H9 (cell line): ENCODE data around the gene SOX12. TPM values are rescaled to one million over a fixed set of nuclear protein-coding genes. Genes with fewer than 3 reads are reported as not detected.

ENCODE experiments used
- DNase-seq: peaks from one replicate; pipeline ENCODE4 v3.0.0-alpha.2; 2017
- H2AFZ ChIP-seq: one replicate; pipeline ENCODE4 v1.6.1; 2013; ENCODE audit warnings: mild to moderate bottlenecking, low read length, control low read depth, moderate library complexity
- H2AK5ac ChIP-seq: 2 replicates; pipeline ENCODE4 v1.6.1; 2013; ENCODE audit warnings: low read length, control low read depth, mixed read lengths; ENCODE audit not compliant: insufficient read length
- H2BK120ac ChIP-seq: one replicate; pipeline ENCODE4 v1.6.1; 2013; ENCODE audit warnings: low read depth, mild to moderate bottlenecking, low read length, control low read depth, inconsistent platforms; ENCODE audit not compliant: poor library complexity, severe bottlenecking
- H2BK12ac ChIP-seq: 2 replicates; pipeline ENCODE4 v1.6.1; 2013; ENCODE audit warnings: low read length, control low read depth, mixed read lengths, low read depth; ENCODE audit not compliant: insufficient read length
- H2BK15ac ChIP-seq: 2 replicates; pipeline ENCODE4 v1.6.1; 2013; ENCODE audit warnings: low read depth, low read length, control low read depth
- H2BK20ac ChIP-seq: one replicate; pipeline ENCODE4 v1.6.1; 2013; ENCODE audit warnings: low read depth, mild to moderate bottlenecking, low read length, control low read depth, inconsistent platforms; ENCODE audit not compliant: poor library complexity, severe bottlenecking
- H2BK5ac ChIP-seq: 2 replicates; pipeline ENCODE4 v1.6.1; 2013; ENCODE audit warnings: low read length, control low read depth, mixed read lengths; ENCODE audit not compliant: insufficient read length
- H3K14ac ChIP-seq: 2 replicates; pipeline ENCODE4 v1.6.1; 2013; ENCODE audit warnings: low read length, control low read depth; ENCODE audit not compliant: insufficient read depth
- H3K18ac ChIP-seq: 2 replicates; pipeline ENCODE4 v1.6.1; 2013; ENCODE audit warnings: low read depth, mild to moderate bottlenecking, mixed read lengths, low read length, control low read depth; ENCODE audit not compliant: insufficient read length
- H3K23ac ChIP-seq: 2 replicates; pipeline ENCODE4 v1.6.1; 2013; ENCODE audit warnings: low read length, control low read depth, mixed read lengths, low read depth; ENCODE audit not compliant: insufficient read length
- H3K23me2 ChIP-seq: 2 replicates; pipeline ENCODE4 v1.6.1; 2013; ENCODE audit warnings: low read depth, mild to moderate bottlenecking, mixed read lengths, low read length, control low read depth; ENCODE audit not compliant: insufficient read length, poor library complexity, severe bottlenecking
- H3K27ac ChIP-seq: 2 replicates; pipeline ENCODE4 v1.5.1; 2013; ENCODE audit warnings: low read length, control low read depth, mixed read lengths, low read depth; ENCODE audit not compliant: insufficient read length
- H3K27me3 ChIP-seq: 2 replicates; pipeline ENCODE4 v1.6.1; 2013; ENCODE audit warnings: low read length, control low read depth, inconsistent platforms; ENCODE audit not compliant: insufficient read depth
- H3K4ac ChIP-seq: 2 replicates; pipeline ENCODE4 v1.6.1; 2013; ENCODE audit warnings: low read depth, mild to moderate bottlenecking, control low read depth, inconsistent platforms, low read length, moderate library complexity
- H3K4me1 ChIP-seq: 2 replicates; pipeline ENCODE4 v1.6.1; 2013; ENCODE audit warnings: low read length, control low read depth, inconsistent platforms; ENCODE audit not compliant: insufficient read depth
- H3K4me2 ChIP-seq: 2 replicates; pipeline ENCODE4 v1.6.1; 2013; ENCODE audit warnings: low read length, control low read depth, mixed read lengths; ENCODE audit not compliant: insufficient read length, insufficient read depth
- H3K56ac ChIP-seq: 2 replicates; pipeline ENCODE4 v1.6.1; 2013; ENCODE audit warnings: low read depth, mild to moderate bottlenecking, mixed read lengths, low read length, control low read depth; ENCODE audit not compliant: insufficient read length
- H3K79me1 ChIP-seq: 2 replicates; pipeline ENCODE4 v1.6.1; 2013; ENCODE audit warnings: low read depth, mild to moderate bottlenecking, moderate library complexity, low read length, control low read depth, inconsistent platforms; ENCODE audit not compliant: insufficient read depth, poor library complexity, severe bottlenecking
- H3K79me2 ChIP-seq: 2 replicates; pipeline ENCODE4 v1.6.1; 2013; ENCODE audit warnings: low read length, control low read depth, inconsistent platforms; ENCODE audit not compliant: insufficient read depth
- H3K9ac ChIP-seq: 2 replicates; pipeline ENCODE4 v1.6.1; 2013; ENCODE audit warnings: low read length, control low read depth, mixed read lengths; ENCODE audit not compliant: insufficient read length; ENCODE audit errors: extremely low read depth
- H3K9me3 ChIP-seq: one replicate; pipeline ENCODE4 v1.6.1; 2013; ENCODE audit warnings: low read depth, low read length, inconsistent platforms; ENCODE audit not compliant: control insufficient read depth
- H3T11ph ChIP-seq: one replicate; pipeline ENCODE4 v1.6.1; 2013; ENCODE audit warnings: mild to moderate bottlenecking, low read length, control low read depth, inconsistent platforms
- H4K20me1 ChIP-seq: one replicate; pipeline ENCODE4 v1.6.1; 2013; ENCODE audit not compliant: control insufficient read depth, insufficient read length, insufficient read depth
- H4K5ac ChIP-seq: 2 replicates; pipeline ENCODE4 v1.6.1; 2013; ENCODE audit warnings: low read depth, mild to moderate bottlenecking, mixed read lengths, low read length, control low read depth; ENCODE audit not compliant: insufficient read length
- H4K8ac ChIP-seq: replicated peaks from 2 replicates; pipeline ENCODE4 v1.6.1; 2013; ENCODE audit warnings: low read length, control low read depth, mixed read lengths, low read depth; ENCODE audit not compliant: insufficient read length
- H4K91ac ChIP-seq: 2 replicates; pipeline ENCODE4 v1.6.1; 2013; ENCODE audit warnings: low read depth, mild to moderate bottlenecking, moderate library complexity, mixed read lengths, low read length, control low read depth; ENCODE audit not compliant: insufficient read length
- H3K27ac Mint-ChIP-seq, 3 experiments: 2 replicates in 2 of 3; 3 replicates in 1 of 3; pipeline ENCODE4 v1.8.0; 2020 to 2021; ENCODE audit warnings: mixed read lengths in 3 of 3, mild to moderate bottlenecking in 1 of 3, moderate library complexity in 1 of 3
- H3K27me3 Mint-ChIP-seq: 2 replicates; pipeline ENCODE4 v1.8.0; 2021; ENCODE audit warnings: low read depth, mild to moderate bottlenecking, moderate library complexity, mixed read lengths
- H3K36me3 Mint-ChIP-seq, 3 experiments: 2 replicates in 2 of 3; 3 replicates in 1 of 3; pipeline ENCODE4 v1.8.0; 2020 to 2021; ENCODE audit warnings: low read depth in 3 of 3, mixed read lengths in 3 of 3; ENCODE audit not compliant: insufficient read depth in 1 of 3
- H3K4me1 Mint-ChIP-seq, 2 experiments: 2 replicates each; pipeline ENCODE4 v1.8.0; 2020; ENCODE audit warnings: mixed read lengths in 2 of 2
- H3K4me3 Mint-ChIP-seq, 2 experiments: 2 replicates in 1 of 2; 3 replicates in 1 of 2; pipeline ENCODE4 v1.8.0; 2020 to 2021; ENCODE audit warnings: mild to moderate bottlenecking in 2 of 2, mixed read lengths in 2 of 2, moderate library complexity in 1 of 2
- H3K9me3 Mint-ChIP-seq, 2 experiments: 2 replicates in 1 of 2; 3 replicates in 1 of 2; pipeline ENCODE4 v1.8.0; 2020; ENCODE audit warnings: mild to moderate bottlenecking in 2 of 2, mixed read lengths in 2 of 2, moderate library complexity in 1 of 2
- CTCF ChIP-seq: fragments of 200-600 bp; sonication (generic); conservative IDR thresholded peaks from 3 replicates; pipeline ENCODE4 v1.8.0; 2021; ENCODE audit warnings: antibody characterized with exemption, mild to moderate bottlenecking
- WGBS: extraction: QIAGEN DNeasy Blood & Tissue Kit; methylation state at CpG from one replicate; pipeline ENCODE4 v1.1.7; 2013; ENCODE audit warnings: missing lambda C conversion rate, low lambda C conversion rate, mixed read lengths; ENCODE audit not compliant: insufficient read length; ENCODE audit errors: extremely low coverage; 5-methylcytosine and 5-hydroxymethylcytosine counted together
- total RNA-seq: library from RNA; stranded (reverse); gene quantifications from 2 replicates; pipeline ENCODE4 v1.2.1, GENCODE V29; 2021

SOX12 gene
- total RNA-seq, 1 experiment from 2014 or later, result 54.4 TPM

GRCh38 chr20:361561-361960 is 36.2 kb downstream of the SOX12 start:
- no peaks in the 10 kb centered on the region for H3K23me2 ChIP-seq
- no peaks in the 10 kb centered on the region for H4K20me1 ChIP-seq
- no peaks in the 10 kb centered on the region; the same call in 1 of the 2 replicates for H3K4me1 ChIP-seq
- TF ChIP-seq CTCF, result no peak
- H2BK12ac ChIP-seq, result no peak overlapping the region
- no peak overlapping the region for H3K4me3 Mint-ChIP-seq
- H3T11ph ChIP-seq, result no peak overlapping the region
- no peak overlapping the region for H3K4me2 ChIP-seq
- H2BK5ac ChIP-seq, result no peak overlapping the region
- H4K8ac ChIP-seq, result no peak overlapping the region
- H3K36me3 Mint-ChIP-seq, result no peaks in the 10 kb centered on the region
- no peak overlapping the region for H2BK15ac ChIP-seq
- no peak overlapping the region for H3K27ac ChIP-seq
- H2AK5ac ChIP-seq, result no peak overlapping the region
- no peak overlapping the region for H2BK120ac ChIP-seq
- H4K5ac ChIP-seq, result no peak overlapping the region
- no peak overlapping the region for H3K18ac ChIP-seq
- H3K23ac ChIP-seq, result no peak overlapping the region
- peaks cover 11% of the 10 kb centered on the region for H3K27me3 Mint-ChIP-seq
- H3K9ac ChIP-seq, result no peak overlapping the region
- no peak overlapping the region for H2AFZ ChIP-seq
- DNase-seq, result no peak
- no peak overlapping the region for H3K27ac Mint-ChIP-seq
- H3K79me2 ChIP-seq, result no peaks in the 10 kb centered on the region
- H3K9me3 ChIP-seq, result no peaks in the 10 kb centered on the region
- no peak overlapping the region for H2BK20ac ChIP-seq
- no peaks in the 10 kb centered on the region for H3K27me3 ChIP-seq
- no peaks in the 10 kb centered on the region for H3K9me3 Mint-ChIP-seq
- no peak overlapping the region for H3K14ac ChIP-seq
- no peak overlapping the region for H4K91ac ChIP-seq
- peaks cover 18 to 21% of the 10 kb centered on the region in 2 experiments for H3K4me1 Mint-ChIP-seq
- H3K56ac ChIP-seq, result no peak overlapping the region
- no peaks in the 10 kb centered on the region for H3K79me1 ChIP-seq
- no peak overlapping the region for H3K4ac ChIP-seq
- no CpG with 5 or more reads among the region's 8 CpGs for WGBS
